ENCODE data around the gene FOXP4. TPM values are rescaled to one million over a fixed set of nuclear protein-coding genes. Genes with fewer than 3 reads are reported as not detected.

Gene FOXP4
- total RNA-seq, 1 donor from 2014 or later: 27.9 TPM

DNA sequence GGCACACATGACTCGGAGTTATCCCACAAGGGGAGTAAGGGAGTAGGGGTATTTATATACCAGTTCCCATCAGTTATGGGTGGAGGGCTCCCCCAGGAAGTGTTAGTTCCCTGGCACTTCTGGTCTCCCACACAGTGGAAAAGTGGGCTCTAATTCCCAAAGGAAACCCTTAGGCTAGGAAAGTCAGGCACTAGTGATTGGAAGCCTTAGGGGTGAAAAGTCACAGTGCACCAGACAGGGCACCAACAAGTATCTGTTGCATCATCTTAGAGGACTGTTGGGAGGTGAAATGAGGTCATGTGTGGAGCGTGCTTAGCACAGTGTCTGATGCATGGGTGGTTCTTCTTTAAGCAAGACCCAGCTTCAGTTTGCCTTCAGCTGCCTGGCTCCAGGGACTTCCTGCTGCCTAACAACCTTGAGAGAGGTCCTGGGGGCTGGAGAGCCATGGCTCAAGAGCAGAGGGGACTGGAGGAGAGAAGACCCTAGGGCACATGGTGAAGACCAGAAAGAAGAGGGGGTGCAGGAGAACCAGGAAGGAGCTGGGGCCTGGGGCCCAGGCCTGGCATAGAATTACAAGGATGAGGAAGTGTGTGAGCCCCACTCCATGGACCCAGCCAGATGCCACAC lies 7.5 kb upstream of the FOXP4 start:
- no peak overlapping the region for H3K27ac Mint-ChIP-seq (ENCODE audit: unreplicated experiment)
- TF ChIP-seq, protein P1, sequence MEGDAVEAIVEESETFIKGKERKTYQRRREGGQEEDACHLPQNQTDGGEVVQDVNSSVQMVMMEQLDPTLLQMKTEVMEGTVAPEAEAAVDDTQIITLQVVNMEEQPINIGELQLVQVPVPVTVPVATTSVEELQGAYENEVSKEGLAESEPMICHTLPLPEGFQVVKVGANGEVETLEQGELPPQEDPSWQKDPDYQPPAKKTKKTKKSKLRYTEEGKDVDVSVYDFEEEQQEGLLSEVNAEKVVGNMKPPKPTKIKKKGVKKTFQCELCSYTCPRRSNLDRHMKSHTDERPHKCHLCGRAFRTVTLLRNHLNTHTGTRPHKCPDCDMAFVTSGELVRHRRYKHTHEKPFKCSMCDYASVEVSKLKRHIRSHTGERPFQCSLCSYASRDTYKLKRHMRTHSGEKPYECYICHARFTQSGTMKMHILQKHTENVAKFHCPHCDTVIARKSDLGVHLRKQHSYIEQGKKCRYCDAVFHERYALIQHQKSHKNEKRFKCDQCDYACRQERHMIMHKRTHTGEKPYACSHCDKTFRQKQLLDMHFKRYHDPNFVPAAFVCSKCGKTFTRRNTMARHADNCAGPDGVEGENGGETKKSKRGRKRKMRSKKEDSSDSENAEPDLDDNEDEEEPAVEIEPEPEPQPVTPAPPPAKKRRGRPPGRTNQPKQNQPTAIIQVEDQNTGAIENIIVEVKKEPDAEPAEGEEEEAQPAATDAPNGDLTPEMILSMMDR (IDR thresholded peaks at IDR 0.05; ENCODE audit: partially characterized antibody, unreplicated experiment): no peak
- no peak for DNase-seq
- H3K27me3 Mint-ChIP-seq (ENCODE audit: unreplicated experiment): peaks cover 7% of the 10 kb centered on the region
- no peak overlapping the region for H3K4me3 Mint-ChIP-seq (ENCODE audit: unreplicated experiment)
- H3K9me3 Mint-ChIP-seq (ENCODE audit: unreplicated experiment): no peaks in the 10 kb centered on the region
- peaks cover 5% of the 10 kb centered on the region for H3K36me3 Mint-ChIP-seq (ENCODE audit: unreplicated experiment)
- H3K4me1 Mint-ChIP-seq (ENCODE audit: low read depth, unreplicated experiment): peaks cover 2% of the 10 kb centered on the region

DNA sequence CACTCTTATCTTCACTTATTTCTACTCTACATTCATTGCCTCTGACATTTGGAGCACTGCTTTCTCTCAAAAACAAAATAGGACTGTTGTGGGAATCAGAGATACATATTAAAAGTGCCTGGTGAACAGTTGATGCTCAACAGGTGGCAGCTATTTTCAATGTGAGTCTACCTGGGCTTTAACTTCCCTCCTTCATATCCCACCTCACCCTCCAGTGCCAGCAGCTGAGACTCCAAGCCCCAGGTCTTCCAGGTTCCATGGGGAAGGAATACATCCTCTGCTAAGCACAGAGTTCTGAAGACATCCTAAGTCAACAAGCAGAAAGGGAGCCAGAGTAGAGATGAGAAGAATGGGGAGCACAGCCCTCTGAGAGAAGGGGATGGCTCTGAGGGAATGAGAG lies 7.0 kb upstream of the FOXP4 start:
- no peak for DNase-seq
- Mint-ChIP-seq H3K4me1 (ENCODE audit: low read depth, unreplicated experiment) (peaks cover 2% of the 10 kb centered on the region), H3K27me3 (ENCODE audit: unreplicated experiment) (peaks cover 7% of the 10 kb centered on the region), H3K36me3 (ENCODE audit: unreplicated experiment) (peaks cover 5% of the 10 kb centered on the region), H3K27ac (ENCODE audit: unreplicated experiment) (no peak overlapping the region), H3K9me3 (ENCODE audit: unreplicated experiment) (no peaks in the 10 kb centered on the region), H3K4me3 (ENCODE audit: unreplicated experiment) (no peak overlapping the region)
- TF ChIP-seq, protein P1 (IDR thresholded peaks at IDR 0.05; ENCODE audit: partially characterized antibody, unreplicated experiment): no peak

DNA sequence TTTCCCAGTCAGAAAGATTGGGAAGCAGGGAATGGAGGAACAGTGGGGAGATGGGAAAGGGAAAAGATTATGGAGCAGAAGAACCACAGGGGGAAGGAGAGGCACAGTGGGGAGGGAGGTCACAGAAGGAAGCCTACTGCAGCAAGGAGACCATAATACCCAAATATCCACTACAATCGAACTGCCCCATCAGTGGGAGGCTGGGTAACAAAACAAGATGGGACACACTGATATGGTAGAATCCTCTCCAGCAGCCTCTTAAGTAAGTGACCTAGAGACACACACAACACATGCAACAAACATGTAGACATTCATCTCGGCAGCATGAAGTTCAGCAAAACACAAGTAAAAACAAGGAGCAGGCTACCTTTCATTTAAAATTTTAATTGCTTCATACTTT lies 4.8 kb upstream of the FOXP4 start:
- Mint-ChIP-seq H3K9me3 (ENCODE audit: unreplicated experiment) (peaks cover 2% of the 10 kb centered on the region), H3K36me3 (ENCODE audit: unreplicated experiment) (peaks cover 3% of the 10 kb centered on the region), H3K27me3 (ENCODE audit: unreplicated experiment) (peaks cover 9% of the 10 kb centered on the region), H3K27ac (ENCODE audit: unreplicated experiment) (no peak overlapping the region), H3K4me3 (ENCODE audit: unreplicated experiment) (no peak overlapping the region), H3K4me1 (ENCODE audit: low read depth, unreplicated experiment) (peaks cover 5% of the 10 kb centered on the region)
- DNase-seq: no peak
- TF ChIP-seq, protein P1 (IDR thresholded peaks at IDR 0.05; ENCODE audit: partially characterized antibody, unreplicated experiment): no peak

DNA sequence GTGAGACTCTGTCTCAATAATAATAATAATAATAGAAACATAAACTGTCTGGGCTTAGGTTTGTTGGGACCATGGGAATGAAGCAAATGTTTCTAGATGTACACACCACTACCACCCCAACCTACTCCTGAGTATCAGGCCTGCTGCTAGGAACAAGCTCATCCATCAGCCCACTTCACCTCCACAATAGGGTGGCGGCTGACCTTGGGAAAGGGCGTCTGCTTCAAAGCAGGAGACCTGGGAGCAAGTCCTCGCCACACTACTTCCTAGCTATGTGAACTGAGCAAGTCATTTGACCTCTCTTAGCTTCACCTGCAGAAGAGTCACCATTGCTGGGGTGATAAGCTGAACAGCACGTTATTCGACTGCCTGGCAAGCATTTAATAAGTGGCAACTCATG lies 3.1 kb upstream of the FOXP4 start:
- Mint-ChIP-seq H3K27me3 (ENCODE audit: unreplicated experiment) (peaks cover 6% of the 10 kb centered on the region), H3K4me3 (ENCODE audit: unreplicated experiment) (no peak overlapping the region), H3K36me3 (ENCODE audit: unreplicated experiment) (no peaks in the 10 kb centered on the region), H3K9me3 (ENCODE audit: unreplicated experiment) (peaks cover 3% of the 10 kb centered on the region), H3K4me1 (ENCODE audit: low read depth, unreplicated experiment) (peaks cover 5% of the 10 kb centered on the region), H3K27ac (ENCODE audit: unreplicated experiment) (no peak overlapping the region)
- TF ChIP-seq, protein P1 (IDR thresholded peaks at IDR 0.05; ENCODE audit: partially characterized antibody, unreplicated experiment): no peak
- DNase-seq: no peak

DNA sequence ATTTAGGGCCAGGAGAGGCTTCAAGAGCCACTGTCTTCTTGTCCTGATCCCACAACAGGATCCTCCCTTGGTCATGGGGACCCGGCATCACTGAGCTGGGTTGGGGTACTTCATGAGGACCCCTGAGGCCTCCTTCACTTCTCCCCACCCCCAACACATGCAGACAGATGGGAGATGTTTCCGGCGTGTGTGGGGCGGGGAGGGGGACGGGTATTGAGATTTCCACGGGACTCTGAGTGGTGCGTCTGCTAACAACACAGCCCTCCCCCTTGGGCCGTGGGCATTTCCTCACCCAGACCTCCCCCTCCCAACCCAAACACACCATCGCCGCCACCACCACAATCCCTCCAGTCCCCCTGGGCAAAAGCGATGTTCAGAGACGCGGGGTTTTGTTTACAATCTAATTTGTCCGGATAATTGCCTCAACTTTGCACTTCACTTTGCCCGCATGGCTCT lies 906 bp upstream of the FOXP4 start:
- DNase-seq: no peak
- Mint-ChIP-seq H3K4me3 (ENCODE audit: unreplicated experiment) (peak overlapping the region; percentile 76), H3K9me3 (ENCODE audit: unreplicated experiment) (peaks cover 7% of the 10 kb centered on the region), H3K27ac (ENCODE audit: unreplicated experiment) (no peak overlapping the region), H3K36me3 (ENCODE audit: unreplicated experiment) (no peaks in the 10 kb centered on the region), H3K27me3 (ENCODE audit: unreplicated experiment) (peaks cover 11% of the 10 kb centered on the region), H3K4me1 (ENCODE audit: low read depth, unreplicated experiment) (peaks cover 5% of the 10 kb centered on the region)
- TF ChIP-seq, protein P1 (IDR thresholded peaks at IDR 0.05; ENCODE audit: partially characterized antibody, unreplicated experiment): no peak
